Pons (tissue), 1 donor: Measurements from ENCODE around the gene LMNTD2.

Experiments used
- DNase-seq: peaks from one replicate; pipeline ENCODE4 v3.0.0-alpha.2; 2016; ENCODE audit warnings: low spot score

Gene LMNTD2

GRCh38 chr11:508956-509355 is 51.6 kb downstream of the LMNTD2 start:
- DNase-seq, result no peak

GRCh38 chr11:507727-508515 is 52.6 kb downstream of the LMNTD2 start:
- no peak for DNase-seq

GRCh38 chr11:506995-507726 is 53.4 kb downstream of the LMNTD2 start, which contains the start of gene RNH1:
Gene RNH1 (minus strand): TSS chr11:507242. CDS start chr11:502162, 5,080 bp downstream.
- peak; percentile 94 for DNase-seq

GRCh38 chr11:506238-506994 is 54.1 kb downstream of the LMNTD2 start:
- DNase-seq, result peak; percentile 95

GRCh38 chr11:504994-505344 is 55.6 kb downstream of the LMNTD2 start:
- DNase-seq, result no peak
